HEK293 (cell line): ENCODE measurements around the gene STRA6.
A peak's percentile ranks its signal among the peaks of the same experiment; 100 is the strongest.

ENCODE experiments used
- KLF1 ChIP-seq: fragments of 450-650 bp; formaldehyde crosslinking; IDR thresholded peaks from 2 replicates; pipeline ENCODE4 v1.5.1; 2016; ENCODE audit warnings: missing biosample characterization, missing genetic modification characterization
- KLF8 ChIP-seq: fragments of 450-650 bp; formaldehyde crosslinking; IDR thresholded peaks from 2 replicates; pipeline ENCODE4 v1.5.1; 2016; ENCODE audit warnings: missing biosample characterization, missing genetic modification characterization
- KLF9 ChIP-seq: fragments of 450-650 bp; formaldehyde crosslinking; IDR thresholded peaks from 2 replicates; pipeline ENCODE4 v1.5.1; 2016; ENCODE audit warnings: missing biosample characterization, missing genetic modification characterization, low read depth
- PATZ1 ChIP-seq: fragments of 450-650 bp; formaldehyde crosslinking; IDR thresholded peaks from 2 replicates; pipeline ENCODE4 v1.5.1; 2016; ENCODE audit warnings: missing biosample characterization, missing genetic modification characterization
- WT1 ChIP-seq: fragments of 450-650 bp; formaldehyde crosslinking; IDR thresholded peaks from 2 replicates; pipeline ENCODE4 v1.5.1; 2016; ENCODE audit warnings: missing biosample characterization, missing genetic modification characterization
- YY1 ChIP-seq: fragments of 450-650 bp; formaldehyde crosslinking; IDR thresholded peaks from 2 replicates; pipeline ENCODE4 v1.5.1; 2018; ENCODE audit warnings: missing biosample characterization, missing genetic modification characterization
- ZBTB11 ChIP-seq: fragments of 450-650 bp; formaldehyde crosslinking; conservative IDR thresholded peaks from 2 replicates; pipeline ENCODE4 v1.5.1; 2016; ENCODE audit warnings: low read depth, missing biosample characterization, missing genetic modification characterization
- ZBTB17 ChIP-seq: fragments of 450-650 bp; formaldehyde crosslinking; IDR thresholded peaks from 2 replicates; pipeline ENCODE4 v1.5.1; 2016; ENCODE audit warnings: missing biosample characterization, missing genetic modification characterization
- ZBTB21 ChIP-seq: fragments of 450-650 bp; formaldehyde crosslinking; IDR thresholded peaks from 2 replicates; pipeline ENCODE4 v1.5.1; 2017; ENCODE audit warnings: missing biosample characterization, missing genetic modification characterization
- ZBTB44 ChIP-seq: fragments of 450-650 bp; IDR thresholded peaks from 2 replicates; pipeline ENCODE4 v1.5.1; 2018; ENCODE audit warnings: missing biosample characterization, mild to moderate bottlenecking, missing genetic modification characterization
- ZBTB49 ChIP-seq: fragments of 450-650 bp; formaldehyde crosslinking; IDR thresholded peaks from 2 replicates; pipeline ENCODE4 v1.5.1; 2016; ENCODE audit warnings: missing biosample characterization, missing genetic modification characterization, low read depth
- ZBTB8A ChIP-seq: fragments of 450-650 bp; formaldehyde crosslinking; IDR thresholded peaks from 2 replicates; pipeline ENCODE4 v1.5.1; 2016; ENCODE audit warnings: missing biosample characterization, missing genetic modification characterization
- ZFP41 ChIP-seq: fragments of 450-650 bp; formaldehyde crosslinking; IDR thresholded peaks from 2 replicates; pipeline ENCODE4 v1.5.1; 2016; ENCODE audit warnings: missing biosample characterization, missing genetic modification characterization, borderline replicate concordance
- ZFP69B ChIP-seq: fragments of 450-650 bp; formaldehyde crosslinking; IDR thresholded peaks from 2 replicates; pipeline ENCODE4 v1.5.1; 2016; ENCODE audit warnings: missing biosample characterization, missing genetic modification characterization
- ZNF10 ChIP-seq: fragments of 450-650 bp; formaldehyde crosslinking; IDR thresholded peaks from 2 replicates; pipeline ENCODE4 v1.5.1; 2017; ENCODE audit warnings: missing biosample characterization, missing genetic modification characterization
- ZNF148 ChIP-seq: fragments of 450-650 bp; formaldehyde crosslinking; IDR thresholded peaks from 2 replicates; pipeline ENCODE4 v1.5.0; 2017; ENCODE audit warnings: missing biosample characterization, missing genetic modification characterization, borderline replicate concordance
- ZNF18 ChIP-seq: fragments of 450-650 bp; formaldehyde crosslinking; IDR thresholded peaks from 2 replicates; pipeline ENCODE4 v1.5.1; 2016; ENCODE audit warnings: missing biosample characterization, missing genetic modification characterization
- ZNF335 ChIP-seq: fragments of 450-650 bp; formaldehyde crosslinking; conservative IDR thresholded peaks from 2 replicates; pipeline ENCODE4 v1.5.1; 2016; ENCODE audit warnings: missing biosample characterization, missing genetic modification characterization
- ZNF341 ChIP-seq: fragments of 450-650 bp; formaldehyde crosslinking; IDR thresholded peaks from 2 replicates; pipeline ENCODE4; 2016; ENCODE audit warnings: low read depth, missing biosample characterization, missing genetic modification characterization
- ZNF514 ChIP-seq: fragments of 450-650 bp; formaldehyde crosslinking; IDR thresholded peaks from 2 replicates; pipeline ENCODE4 v1.5.1; 2016; ENCODE audit warnings: missing biosample characterization, missing genetic modification characterization
- ZSCAN4 ChIP-seq: fragments of 450-650 bp; formaldehyde crosslinking; IDR thresholded peaks from 2 replicates; pipeline ENCODE4 v1.5.1; 2017; ENCODE audit warnings: missing biosample characterization, missing genetic modification characterization

The STRA6 gene

GRCh38 chr15:74228723-74229081 is 26.1 kb upstream of the STRA6 start (continued):
- 0 out of 2 replicates have a peak, but pooled peaks have one; percentile 13 for TF ChIP-seq PATZ1 (tag by site-specific recombination)
- no peak for TF ChIP-seq ZBTB17 (tag by site-specific recombination)
- TF ChIP-seq KLF9, result no peak
- TF ChIP-seq ZNF514 (tag by site-specific recombination), result no peak
- peak; percentile 33; the same call in 1 of the 2 replicates for TF ChIP-seq YY1
- no peak for TF ChIP-seq ZFP41
- peak; percentile 78; the same call in 1 of the 2 replicates for TF ChIP-seq ZNF341
- TF ChIP-seq KLF1 (tag by site-specific recombination), result 0 out of 2 replicates have a peak, but pooled peaks have one; percentile 29
- TF ChIP-seq KLF8 (tag by site-specific recombination), result no peak
- TF ChIP-seq ZNF18 (tag by site-specific recombination), result peak; percentile 94
- TF ChIP-seq ZNF335 (tag by site-specific recombination), result peak; percentile 97
- peak; percentile 5; the same call in 1 of the 2 replicates for TF ChIP-seq WT1 (tag by site-specific recombination)
- TF ChIP-seq ZFP69B (tag by site-specific recombination), result no peak
- no peak for TF ChIP-seq ZSCAN4
- TF ChIP-seq ZBTB8A (tag by site-specific recombination), result peak; percentile 51
- peak; percentile 86 for TF ChIP-seq ZBTB44
- no peak for TF ChIP-seq ZBTB49 (tag by site-specific recombination)
- peak; percentile 57 for TF ChIP-seq ZBTB11 (tag by site-specific recombination)
- no peak for TF ChIP-seq ZBTB21 (tag by site-specific recombination)
- TF ChIP-seq ZNF10 (tag by site-specific recombination), result no peak
- no peak for TF ChIP-seq ZNF148 (tag by site-specific recombination)
